LNCAP (cell line): ENCODE data around the gene WDR5.

Experiments used
- TF ChIP-seq, protein P1 (sequence below): fragments of 450-650 bp; IDR thresholded peaks from 2 replicates; pipeline ENCODE4 v1.5.1; 2017; ENCODE audit warnings: mild to moderate bottlenecking

WDR5 gene

DNA sequence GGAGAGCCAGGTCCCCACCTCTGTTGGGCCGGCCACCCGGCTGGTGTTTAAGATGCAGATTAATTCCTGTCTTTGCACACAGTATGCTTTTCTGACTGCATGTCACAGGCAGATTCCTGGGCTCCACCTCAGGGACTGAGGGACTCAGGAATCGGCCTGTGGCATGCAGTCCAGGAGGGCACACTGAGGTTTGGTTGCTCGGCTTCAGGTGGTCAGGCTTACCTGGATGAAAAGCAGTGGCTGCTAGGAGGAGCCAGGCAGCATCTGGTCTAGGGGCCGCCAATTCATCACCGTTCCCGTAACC lies 1.1 kb downstream of the WDR5 start:
- TF ChIP-seq, protein P1, sequence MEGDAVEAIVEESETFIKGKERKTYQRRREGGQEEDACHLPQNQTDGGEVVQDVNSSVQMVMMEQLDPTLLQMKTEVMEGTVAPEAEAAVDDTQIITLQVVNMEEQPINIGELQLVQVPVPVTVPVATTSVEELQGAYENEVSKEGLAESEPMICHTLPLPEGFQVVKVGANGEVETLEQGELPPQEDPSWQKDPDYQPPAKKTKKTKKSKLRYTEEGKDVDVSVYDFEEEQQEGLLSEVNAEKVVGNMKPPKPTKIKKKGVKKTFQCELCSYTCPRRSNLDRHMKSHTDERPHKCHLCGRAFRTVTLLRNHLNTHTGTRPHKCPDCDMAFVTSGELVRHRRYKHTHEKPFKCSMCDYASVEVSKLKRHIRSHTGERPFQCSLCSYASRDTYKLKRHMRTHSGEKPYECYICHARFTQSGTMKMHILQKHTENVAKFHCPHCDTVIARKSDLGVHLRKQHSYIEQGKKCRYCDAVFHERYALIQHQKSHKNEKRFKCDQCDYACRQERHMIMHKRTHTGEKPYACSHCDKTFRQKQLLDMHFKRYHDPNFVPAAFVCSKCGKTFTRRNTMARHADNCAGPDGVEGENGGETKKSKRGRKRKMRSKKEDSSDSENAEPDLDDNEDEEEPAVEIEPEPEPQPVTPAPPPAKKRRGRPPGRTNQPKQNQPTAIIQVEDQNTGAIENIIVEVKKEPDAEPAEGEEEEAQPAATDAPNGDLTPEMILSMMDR, result no peak

DNA sequence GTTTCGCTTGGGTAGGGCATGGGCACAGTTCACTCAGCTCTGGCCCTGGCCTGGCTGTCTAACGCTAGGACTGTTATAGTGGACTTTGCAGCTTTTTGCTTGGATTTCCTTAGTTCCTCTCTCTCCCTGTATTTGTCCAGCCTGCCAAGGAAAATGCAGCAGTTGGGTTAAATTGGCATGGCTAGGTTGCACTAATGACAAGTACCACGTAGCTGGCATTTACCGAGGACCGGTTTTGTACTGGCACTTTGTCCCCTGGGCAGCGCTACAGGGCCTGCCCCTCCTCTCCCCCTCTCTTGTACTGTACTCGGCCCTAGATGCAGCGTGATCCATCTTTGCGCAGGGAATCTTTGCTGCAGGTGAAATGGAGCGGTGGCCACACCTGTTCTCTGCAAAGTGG lies 2.4 kb downstream of the WDR5 start:
- TF ChIP-seq, protein P1, result no peak

DNA sequence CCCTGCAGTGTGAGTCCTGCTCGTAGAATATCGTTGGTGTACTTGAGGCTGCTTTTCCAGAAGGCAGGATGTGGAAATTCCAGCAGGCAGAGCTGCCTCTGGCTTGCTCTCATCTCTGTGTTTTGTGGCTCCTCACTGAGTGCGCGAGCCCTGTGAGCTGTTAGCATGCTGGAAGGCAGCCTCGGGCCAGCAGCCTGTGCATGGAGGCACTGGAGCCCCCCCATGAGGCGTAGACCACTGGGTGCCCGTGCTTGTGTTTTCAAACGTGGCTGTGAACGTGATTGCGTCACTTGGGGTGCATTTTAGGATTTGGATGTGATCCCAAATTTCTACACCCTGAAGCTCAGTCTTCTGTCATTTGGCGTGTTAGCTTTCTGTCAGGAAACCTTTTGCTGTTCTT lies 3.2 kb downstream of the WDR5 start:
- TF ChIP-seq, protein P1, result no peak

GRCh38 chr9:134141906-134142305 lies 6.0 kb downstream of the WDR5 start:
- TF ChIP-seq, protein P1, result no peak

DNA sequence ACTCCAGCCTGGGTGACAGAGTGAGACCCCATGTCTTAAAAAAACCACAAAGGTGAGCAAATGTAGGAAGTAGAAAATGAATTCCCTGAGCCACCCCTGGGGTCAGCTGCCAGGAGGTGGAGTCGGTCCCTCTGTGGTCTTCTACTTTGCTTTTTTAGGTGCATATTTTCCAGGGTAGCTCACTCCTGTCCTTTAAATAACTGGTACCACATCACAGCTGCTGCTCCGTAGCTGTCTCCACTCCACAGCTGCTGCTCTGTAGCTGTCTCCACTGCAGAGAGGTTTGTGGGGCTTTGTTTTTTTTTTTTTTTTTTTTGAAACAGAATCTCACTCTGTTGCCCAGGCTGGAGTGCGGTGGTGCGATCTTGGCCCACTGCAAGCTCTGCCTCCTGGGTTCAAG lies 8.9 kb downstream of the WDR5 start:
- TF ChIP-seq, protein P1, result no peak

GRCh38 chr9:134145262-134145661 lies 9.4 kb downstream of the WDR5 start:
- TF ChIP-seq, protein P1, result no peak

DNA sequence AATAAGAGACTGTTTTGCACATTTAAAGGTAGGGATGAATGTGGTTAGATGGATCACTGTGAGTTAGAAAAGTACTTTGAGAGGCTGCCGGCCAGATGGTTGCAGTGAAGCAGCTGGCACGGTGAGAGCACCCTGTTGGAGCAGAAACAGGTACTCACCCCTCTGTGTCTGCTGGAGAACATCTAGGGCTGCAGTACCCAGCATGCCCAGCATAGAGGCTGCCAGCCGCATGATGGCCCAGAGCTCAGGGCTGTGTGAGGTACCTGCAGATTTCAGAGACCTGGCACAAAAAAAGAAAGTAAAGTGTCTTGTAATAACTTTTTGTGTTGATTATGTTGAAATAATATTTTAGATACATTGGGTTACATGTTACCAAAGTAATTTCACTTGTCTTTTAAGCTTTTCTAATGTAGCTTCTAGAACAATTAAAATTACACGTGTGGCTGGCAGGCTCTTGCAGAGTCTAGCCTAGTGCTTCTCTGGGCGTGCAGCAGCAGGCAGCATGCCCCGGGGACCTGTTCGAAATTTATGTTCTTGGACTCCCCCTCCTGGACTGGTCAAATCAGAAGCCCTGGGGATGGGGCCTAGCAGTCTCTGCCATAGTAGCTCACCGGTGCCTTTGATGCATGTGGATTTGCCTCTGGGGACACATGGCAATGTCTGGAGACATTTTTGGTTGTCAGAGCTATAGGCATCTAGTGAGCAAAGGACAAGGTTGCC lies 11.1 kb downstream of the WDR5 start:
- TF ChIP-seq, protein P1, result no peak

DNA sequence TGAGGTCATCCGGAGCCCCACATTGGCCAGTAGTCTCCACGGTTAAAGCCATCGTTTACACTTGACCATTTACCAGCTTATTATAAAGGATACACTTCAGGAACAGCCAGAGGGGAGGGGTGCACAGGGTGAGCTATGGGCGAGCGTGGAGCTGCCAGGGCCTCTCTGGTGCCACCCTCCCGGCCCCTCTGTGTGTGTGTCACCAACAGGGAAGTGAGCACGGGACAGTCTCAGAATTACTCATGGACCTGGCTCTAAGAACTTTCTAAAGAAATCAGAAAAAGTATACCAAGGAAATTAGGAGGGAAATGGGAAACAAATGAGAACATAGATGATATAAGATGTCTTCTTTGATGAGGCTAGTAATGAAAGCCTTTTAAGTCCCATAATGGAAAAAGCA lies 13.5 kb downstream of the WDR5 start:
- TF ChIP-seq, protein P1, result no peak
